Cardiac fibroblast (primary cell): ENCODE measurements around the gene ATG2B.

Experiments used
- DNase-seq, 2 donors: peaks; one replicate each; pipeline versions ENCODE4 v3.0.0 to v3.0.0-alpha.2; 2010; ENCODE audit warnings: low read depth in 2 of 2
- H3K4me3 ChIP-seq, 2 donors: replicated peaks in 1 of 2; 1 replicate in 1 of 2; 2 replicates in 1 of 2; pipeline ENCODE4 v1.5.1; 2011; ENCODE audit warnings: low read depth in 2 of 2, low read length in 2 of 2, mild to moderate bottlenecking in 2 of 2, moderate library complexity in 1 of 2
- CTCF ChIP-seq: IDR thresholded peaks from one replicate; pipeline ENCODE4 v1.5.1; 2011; ENCODE audit warnings: low read depth, mild to moderate bottlenecking, low read length, inconsistent platforms

Gene ATG2B

DNA sequence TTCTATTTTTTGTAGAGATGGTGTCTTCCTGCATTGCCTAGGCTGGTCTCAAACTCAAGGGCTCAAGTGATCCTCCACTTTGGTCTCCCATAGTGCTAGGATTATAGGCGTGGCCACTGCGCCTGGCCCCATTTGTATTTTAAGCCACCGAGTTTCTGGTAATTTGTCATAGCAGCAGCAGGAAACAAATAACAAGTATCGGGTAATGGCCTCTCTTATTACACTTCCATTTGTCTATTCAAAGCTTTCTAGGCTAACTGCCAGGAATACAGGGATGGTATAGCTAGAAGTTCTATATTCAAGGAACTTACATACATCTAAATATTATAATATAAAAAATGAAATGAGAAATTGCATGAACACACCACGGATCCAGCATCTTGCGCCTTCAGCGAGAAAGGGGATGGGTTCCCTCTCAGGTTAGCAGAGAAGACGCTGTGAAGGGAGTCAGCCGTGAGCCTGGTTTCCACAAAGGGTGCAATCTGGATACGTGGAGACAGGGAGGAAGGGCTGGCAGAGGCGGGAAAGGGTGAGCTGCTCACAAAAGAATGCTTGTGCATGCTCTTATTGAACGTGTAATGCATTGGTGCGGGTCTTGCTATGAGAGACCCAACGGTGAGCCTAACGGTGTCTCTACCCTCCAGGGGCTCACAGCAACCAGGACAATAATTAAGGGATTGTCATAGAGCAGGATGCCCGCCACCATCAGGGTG lies 97.6 kb downstream of the ATG2B start:
- no peak for TF ChIP-seq CTCF
- H3K4me3 ChIP-seq = no peak overlapping the region
- no peak for DNase-seq

- peak; percentile 58 for TF ChIP-seq CTCF
- H3K4me3 ChIP-seq = no peak overlapping the region
- DNase-seq = peak; percentile 48 to 72
Measured at GRCh38 chr14:96264853-96265252, 98.3 kb downstream of the ATG2B start.

DNA sequence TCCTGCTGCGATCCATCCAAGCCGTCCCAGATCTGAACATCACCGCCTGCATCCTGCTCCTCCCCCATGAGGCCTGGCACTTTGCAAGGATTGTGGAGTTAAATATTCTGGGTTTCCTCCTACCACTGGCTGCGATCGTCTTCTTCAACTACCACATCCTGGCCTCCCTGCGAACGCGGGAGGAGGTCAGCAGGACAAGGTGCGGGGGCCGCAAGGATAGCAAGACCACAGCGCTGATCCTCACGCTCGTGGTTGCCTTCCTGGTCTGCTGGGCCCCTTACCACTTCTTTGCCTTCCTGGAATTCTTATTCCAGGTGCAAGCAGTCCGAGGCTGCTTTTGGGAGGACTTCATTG lies 99.0 kb downstream of the ATG2B start:
- DNase-seq = no peak
- no peak for TF ChIP-seq CTCF
- no peak overlapping the region for H3K4me3 ChIP-seq

DNA sequence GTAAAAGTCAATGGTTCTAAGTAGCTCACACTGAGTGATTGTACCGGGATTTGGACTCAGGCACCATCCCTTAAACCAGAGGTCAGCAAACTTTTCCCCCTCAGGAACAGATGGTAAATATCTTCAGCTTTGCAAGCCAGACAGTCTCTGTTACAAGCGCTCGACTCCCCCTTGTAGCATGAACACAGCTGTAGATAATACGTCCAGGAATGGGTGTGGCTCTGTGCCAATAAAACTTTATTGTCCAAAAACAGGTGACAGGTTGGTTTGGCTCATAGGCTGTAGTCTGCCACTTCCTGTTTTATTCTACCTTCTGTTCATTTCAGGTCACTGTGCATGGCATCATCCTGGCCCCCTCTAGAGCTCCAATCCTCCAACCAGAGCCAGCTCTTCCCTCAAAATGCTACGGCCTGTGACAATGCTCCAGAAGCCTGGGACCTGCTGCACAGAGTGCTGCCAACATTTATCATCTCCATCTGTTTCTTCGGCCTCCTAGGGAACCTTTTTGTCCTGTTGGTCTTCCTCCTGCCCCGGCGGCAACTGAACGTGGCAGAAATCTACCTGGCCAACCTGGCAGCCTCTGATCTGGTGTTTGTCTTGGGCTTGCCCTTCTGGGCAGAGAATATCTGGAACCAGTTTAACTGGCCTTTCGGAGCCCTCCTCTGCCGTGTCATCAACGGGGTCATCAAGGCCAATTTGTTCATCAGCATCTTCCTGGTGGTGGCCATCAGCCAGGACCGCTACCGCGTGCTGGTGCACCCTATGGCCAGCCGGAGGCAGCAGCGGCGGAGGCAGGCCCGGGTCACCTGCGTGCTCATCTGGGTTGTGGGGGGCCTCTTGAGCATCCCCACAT lies 99.6 kb downstream of the ATG2B start:
- peak in 1 of 2 donors; percentile 50 for DNase-seq
- no peak overlapping the region for H3K4me3 ChIP-seq
- no peak for TF ChIP-seq CTCF

- TF ChIP-seq CTCF = no peak
- H3K4me3 ChIP-seq = no peak overlapping the region
- DNase-seq = no peak
Measured at GRCh38 chr14:96261772-96262655, 101.1 kb downstream of the ATG2B start.

- no peak overlapping the region for H3K4me3 ChIP-seq
- no peak for DNase-seq
- no peak for TF ChIP-seq CTCF
Measured at GRCh38 chr14:96261053-96261452, 102.1 kb downstream of the ATG2B start.
